CD8-positive, alpha-beta memory T cell (primary cell): ENCODE measurements around the gene CYP26A1. TPM values are rescaled to one million over a fixed set of nuclear protein-coding genes. Genes with fewer than 3 reads are reported as not detected.

Source experiments
- CTCF ChIA-PET: fragments of 350-600 bp; sonication (Branson Sonifier 250); formaldehyde crosslinking; loops from one replicate; lab custom pipeline; 2021; ENCODE audit warnings: antibody characterized with exemption; lab: Charles Lee
- POLR2A ChIA-PET: fragments of 350-600 bp; sonication (Branson Sonifier 250); formaldehyde crosslinking; loops from one replicate; lab custom pipeline; 2021; ENCODE audit warnings: antibody characterized with exemption; lab: Charles Lee
- DNase-seq, 5 donors: peaks; one replicate each; pipeline versions ENCODE4 v3.0.0 to v3.0.0-alpha.2; 2020 to 2022; ENCODE audit warnings: mixed read lengths in 1 of 5
- H3K27ac ChIP-seq: one replicate; pipeline ENCODE4 v1.7.0; 2013; ENCODE audit warnings: low read depth, mild to moderate bottlenecking, low read length, moderate library complexity
- H3K27me3 ChIP-seq: 2 replicates; pipeline ENCODE4 v1.7.0; 2013; ENCODE audit warnings: low read length, mild to moderate bottlenecking; ENCODE audit not compliant: insufficient read depth, poor library complexity, severe bottlenecking
- H3K36me3 ChIP-seq: 2 replicates; pipeline ENCODE4 v1.7.0; 2013; ENCODE audit warnings: mild to moderate bottlenecking, low read length, moderate library complexity; ENCODE audit not compliant: insufficient read depth
- H3K4me1 ChIP-seq: 2 replicates; pipeline ENCODE4 v1.7.0; 2013; ENCODE audit warnings: mild to moderate bottlenecking, low read length, moderate library complexity; ENCODE audit not compliant: insufficient read depth
- H3K4me3 ChIP-seq: 2 replicates; pipeline ENCODE4 v1.7.0; 2013; ENCODE audit warnings: mild to moderate bottlenecking, low read length
- H3K9me3 ChIP-seq: 2 replicates; pipeline ENCODE4 v1.7.0; 2013; ENCODE audit warnings: mild to moderate bottlenecking, low read length
- H3K27ac Mint-ChIP-seq, 8 donors: one replicate each; pipeline ENCODE4 v1.8.0; 2020 to 2021; ENCODE audit warnings: mixed read lengths in 8 of 8, mild to moderate bottlenecking in 6 of 8, inconsistent platforms in 3 of 8, moderate library complexity in 3 of 8
- H3K27me3 Mint-ChIP-seq, 2 donors: one replicate each; pipeline ENCODE4 v1.8.0; 2020 to 2021; ENCODE audit warnings: mixed read lengths in 2 of 2, mild to moderate bottlenecking in 1 of 2, moderate library complexity in 1 of 2
- H3K36me3 Mint-ChIP-seq, 3 donors: one replicate each; pipeline ENCODE4 v1.8.0; 2020 to 2021; ENCODE audit warnings: mixed read lengths in 3 of 3, inconsistent platforms in 1 of 3, mild to moderate bottlenecking in 1 of 3
- H3K4me1 Mint-ChIP-seq, 3 donors: one replicate each; pipeline ENCODE4 v1.8.0; 2020 to 2021; ENCODE audit warnings: mixed read lengths in 3 of 3, inconsistent platforms in 1 of 3, mild to moderate bottlenecking in 1 of 3
- H3K4me3 Mint-ChIP-seq, 7 donors: one replicate each; pipeline ENCODE4 v1.8.0; 2020 to 2021; ENCODE audit warnings: mixed read lengths in 7 of 7, mild to moderate bottlenecking in 6 of 7, moderate library complexity in 4 of 7, inconsistent platforms in 2 of 7
- H3K9me3 Mint-ChIP-seq, 5 donors: one replicate each; pipeline ENCODE4 v1.8.0; 2020 to 2022; ENCODE audit warnings: mixed read lengths in 5 of 5, mild to moderate bottlenecking in 3 of 5, moderate library complexity in 2 of 5, inconsistent platforms in 1 of 5
- polyA plus RNA-seq: library from polyadenylated mRNA; unstranded; fragments of 300-500 nt; fragmentation: Illumina TruSeq; gene quantifications from one replicate; pipeline ENCODE4 v1.2.3, GENCODE V29; 2021
- total RNA-seq, 2 experiments: library from RNA; stranded (reverse); gene quantifications; one replicate each; pipeline ENCODE4 v1.2.3, GENCODE V29; 2021

CYP26A1 gene
- total and polyA plus RNA-seq, 3 experiments from 2014 or later = not detected

DNA sequence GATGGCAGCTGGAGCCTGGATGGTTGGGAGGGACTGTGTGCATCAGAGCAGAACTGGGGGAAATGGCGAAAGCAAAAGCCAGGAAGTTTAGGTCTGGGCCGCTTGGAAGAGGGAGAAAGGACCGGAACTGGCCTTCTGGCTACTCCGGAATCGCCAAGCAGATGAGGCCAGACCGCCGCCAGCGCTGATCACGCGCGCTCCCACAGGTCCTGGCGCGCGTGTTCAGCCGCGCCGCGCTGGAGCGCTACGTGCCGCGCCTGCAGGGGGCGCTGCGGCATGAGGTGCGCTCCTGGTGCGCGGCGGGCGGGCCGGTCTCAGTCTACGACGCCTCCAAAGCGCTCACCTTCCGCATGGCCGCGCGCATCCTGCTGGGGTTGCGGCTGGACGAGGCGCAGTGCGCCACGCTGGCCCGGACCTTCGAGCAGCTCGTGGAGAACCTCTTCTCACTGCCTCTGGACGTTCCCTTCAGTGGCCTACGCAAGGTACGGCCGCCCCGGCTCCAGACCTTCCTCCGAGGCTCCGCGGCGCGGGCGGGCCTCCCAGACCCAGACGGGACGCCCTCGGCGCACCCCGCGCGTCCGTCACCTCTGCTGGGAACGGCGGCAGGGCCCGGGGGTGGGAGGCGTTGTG is 11.1 kb upstream of the CYP26A1 start:
- Mint-ChIP-seq H3K4me3 (peak overlapping the region in 6 of 7 donors; percentile 42 to 77 (median 74)), H3K27ac (no peak overlapping the region), H3K36me3 (peaks cover 11 to 20% (median 16%) of the 10 kb centered on the region in 3 donors), H3K4me1 (peaks cover 24 to 49% (median 49%) of the 10 kb centered on the region in 3 donors), H3K9me3 (no peaks in the 10 kb centered on the region), H3K27me3 (peaks cover 22 to 33% of the 10 kb centered on the region in 2 donors)
- Histone ChIP-seq H3K27ac (no peak overlapping the region), H3K36me3 (no peaks in the 10 kb centered on the region), H3K27me3 (no peaks in the 10 kb centered on the region), H3K4me3 (no peak overlapping the region), H3K9me3 (no peaks in the 10 kb centered on the region), H3K4me1 (peaks cover 10% of the 10 kb centered on the region)
- peak in 3 of 5 donors; percentile 5 to 17 (median 16) for DNase-seq
- ChIA-PET POLR2A (no interaction called here), CTCF (no interaction called here)

DNA sequence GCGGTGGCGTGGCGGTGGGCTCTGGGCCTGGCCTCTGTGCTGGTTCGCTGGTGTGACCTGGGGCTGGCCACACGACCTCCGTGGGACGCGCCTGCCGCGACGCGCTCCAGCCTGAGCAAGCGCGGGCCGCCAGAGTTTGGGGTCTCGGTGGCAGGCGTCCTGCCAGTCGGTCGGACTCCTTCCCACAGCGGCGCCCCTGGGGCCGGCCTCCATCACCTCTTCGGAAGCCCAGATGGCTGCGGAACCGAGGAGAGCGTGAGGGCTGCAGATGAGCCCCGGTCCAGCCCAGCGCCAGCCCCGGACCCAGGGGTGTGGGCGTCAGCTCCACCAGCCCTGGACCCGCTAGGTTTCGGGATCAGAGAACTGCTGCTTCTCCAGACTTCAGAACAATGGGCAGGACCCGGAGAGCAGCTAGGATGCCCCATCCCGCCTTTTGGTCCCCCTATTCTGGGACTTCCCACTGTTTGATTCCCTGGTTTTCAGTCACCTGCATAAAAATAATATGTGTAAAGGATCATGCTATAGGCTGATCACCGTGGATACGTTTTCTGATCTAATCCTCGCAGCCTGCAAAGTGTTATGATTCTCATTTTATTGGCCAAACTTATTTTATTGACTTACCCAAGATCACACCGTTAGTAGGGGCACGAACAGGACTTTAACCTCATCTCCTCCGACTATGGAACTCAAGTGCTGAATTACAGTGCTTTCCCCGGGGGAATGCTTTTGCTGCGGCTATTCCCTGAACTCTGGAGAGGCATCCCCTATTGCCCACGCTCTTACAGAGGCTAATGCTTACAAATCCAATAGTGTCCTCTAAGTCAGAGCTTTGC is 10.3 kb upstream of the CYP26A1 start:
- H3K4me1 Mint-ChIP-seq = peaks cover 25 to 53% (median 49%) of the 10 kb centered on the region in 3 donors

DNA sequence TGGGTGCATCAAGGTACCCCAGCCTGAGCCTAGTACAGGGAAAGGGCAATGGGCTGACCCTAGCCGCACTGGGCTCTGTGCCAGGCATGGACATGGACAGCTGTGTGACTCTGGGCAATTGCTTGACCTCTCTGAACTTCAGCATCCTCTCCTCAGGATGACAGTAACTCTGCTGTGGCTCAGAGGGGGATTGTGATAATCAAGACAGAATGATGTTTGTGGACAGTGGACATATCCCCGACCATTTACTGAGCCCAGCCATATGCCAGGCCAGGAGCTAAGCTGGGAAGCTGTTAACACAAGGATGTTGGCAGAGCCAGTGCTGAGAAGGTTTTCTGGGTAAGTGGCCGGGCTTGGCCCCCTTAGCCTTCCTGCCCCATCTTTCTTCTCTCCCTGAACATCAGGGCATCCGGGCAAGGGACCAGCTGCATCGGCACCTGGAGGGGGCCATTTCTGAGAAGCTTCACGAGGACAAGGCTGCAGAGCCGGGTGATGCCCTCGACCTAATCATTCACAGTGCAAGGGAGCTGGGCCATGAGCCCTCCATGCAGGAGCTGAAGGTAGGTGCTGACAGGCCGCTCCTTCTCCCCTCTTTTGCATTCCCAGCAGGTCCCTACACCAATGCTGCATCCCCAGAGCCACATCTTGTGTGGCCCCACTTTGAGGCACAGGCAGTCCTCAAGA is 9.6 kb upstream of the CYP26A1 start:
- H3K36me3 Mint-ChIP-seq = peaks cover 5 to 9% (median 6%) of the 10 kb centered on the region in 3 donors
- peaks cover 28 to 43% of the 10 kb centered on the region in 2 donors for H3K27me3 Mint-ChIP-seq
- H3K27me3 ChIP-seq = no peaks in the 10 kb centered on the region
- peak overlapping the region in 3 of 7 donors; percentile 25 to 65 (median 47) for H3K4me3 Mint-ChIP-seq
- no peak overlapping the region for H3K4me3 ChIP-seq
- H3K4me1 ChIP-seq = peaks cover 10% of the 10 kb centered on the region
- peaks cover 28 to 58% (median 54%) of the 10 kb centered on the region in 3 donors for H3K4me1 Mint-ChIP-seq
- no peak for DNase-seq
- no peak overlapping the region for H3K27ac Mint-ChIP-seq
- H3K36me3 ChIP-seq = no peaks in the 10 kb centered on the region
- no peak overlapping the region for H3K27ac ChIP-seq
- H3K9me3 Mint-ChIP-seq = no peaks in the 10 kb centered on the region
- ChIA-PET CTCF (interaction anchor here (1.1 kb wide), 1 partner anchor 16 kb away, joined by 3 read pairs; no protein-coding TSS in a partner anchor), POLR2A (no interaction called here)
- no peaks in the 10 kb centered on the region for H3K9me3 ChIP-seq

More for the DNA sequence above, 10.3 kb upstream of the CYP26A1 start:
- H3K27me3 Mint-ChIP-seq = peaks cover 24 to 36% of the 10 kb centered on the region in 2 donors
- H3K27ac Mint-ChIP-seq = no peak overlapping the region
- H3K27me3 ChIP-seq = no peaks in the 10 kb centered on the region
- H3K4me3 Mint-ChIP-seq = peak overlapping the region in 5 of 7 donors; percentile 21 to 65 (median 36)
- no peaks in the 10 kb centered on the region for H3K9me3 Mint-ChIP-seq
- H3K9me3 ChIP-seq = no peaks in the 10 kb centered on the region
- no peak overlapping the region for H3K4me3 ChIP-seq
- CTCF ChIA-PET = no interaction called here
- peaks cover 9 to 16% (median 11%) of the 10 kb centered on the region in 3 donors for H3K36me3 Mint-ChIP-seq
- POLR2A ChIA-PET = no interaction called here
- no peak overlapping the region for H3K27ac ChIP-seq
- DNase-seq = no peak
- H3K4me1 ChIP-seq = peaks cover 10% of the 10 kb centered on the region
- H3K36me3 ChIP-seq = no peaks in the 10 kb centered on the region

DNA sequence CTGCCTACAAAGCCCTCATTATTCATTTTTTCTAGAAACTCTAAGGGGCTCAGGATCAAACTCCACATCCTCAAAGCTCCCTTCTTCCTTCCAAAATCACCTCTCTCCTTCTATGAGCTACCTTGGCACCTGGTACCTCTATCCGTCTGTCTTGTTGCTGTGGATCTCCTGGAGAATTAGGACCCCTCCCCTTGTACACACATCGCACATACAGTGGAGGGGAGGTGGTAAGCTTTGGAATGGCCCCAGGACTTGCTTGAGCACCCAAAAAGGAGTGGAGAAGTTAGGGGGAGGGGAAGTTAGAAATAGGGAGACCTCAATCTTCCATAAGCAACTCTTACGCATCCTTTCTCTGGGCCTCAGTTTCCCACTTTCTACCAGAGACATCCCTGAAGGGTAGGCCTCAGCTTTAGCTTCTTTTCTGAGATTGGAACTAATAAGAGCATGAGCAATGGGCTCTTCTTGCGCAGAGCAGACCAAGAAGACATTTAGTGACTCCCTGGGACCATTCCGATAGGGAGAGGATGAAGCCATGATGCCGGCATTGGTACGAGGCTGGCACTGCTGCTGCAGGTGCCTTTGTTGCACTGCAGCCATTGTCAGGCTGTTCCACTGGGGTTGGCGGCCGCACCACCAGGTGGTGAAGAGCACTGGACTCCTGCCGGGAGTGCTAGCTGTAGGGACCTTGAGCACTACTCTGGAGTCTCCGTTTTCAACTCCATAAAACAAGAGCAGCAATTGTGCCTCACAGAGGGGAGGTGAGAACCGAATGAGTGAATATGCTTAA is 8.6 kb upstream of the CYP26A1 start:
- Mint-ChIP-seq H3K27me3 (peaks cover 33 to 48% of the 10 kb centered on the region in 2 donors), H3K4me3 (peak overlapping the region in 2 of 7 donors; percentile 5 to 9), H3K9me3 (no peaks in the 10 kb centered on the region), H3K27ac (no peak overlapping the region), H3K4me1 (peaks cover 24 to 52% (median 45%) of the 10 kb centered on the region in 3 donors), H3K36me3 (no peaks in the 10 kb centered on the region)
- ChIA-PET CTCF (interaction anchor here (1.1 kb wide), 1 partner anchor 15 kb away, joined by 3 read pairs; no protein-coding TSS in a partner anchor), POLR2A (no interaction called here)
- DNase-seq = no peak
- Histone ChIP-seq H3K36me3 (no peaks in the 10 kb centered on the region), H3K27me3 (no peaks in the 10 kb centered on the region), H3K9me3 (no peaks in the 10 kb centered on the region), H3K27ac (no peak overlapping the region), H3K4me3 (no peak overlapping the region), H3K4me1 (peaks cover 10% of the 10 kb centered on the region)

DNA sequence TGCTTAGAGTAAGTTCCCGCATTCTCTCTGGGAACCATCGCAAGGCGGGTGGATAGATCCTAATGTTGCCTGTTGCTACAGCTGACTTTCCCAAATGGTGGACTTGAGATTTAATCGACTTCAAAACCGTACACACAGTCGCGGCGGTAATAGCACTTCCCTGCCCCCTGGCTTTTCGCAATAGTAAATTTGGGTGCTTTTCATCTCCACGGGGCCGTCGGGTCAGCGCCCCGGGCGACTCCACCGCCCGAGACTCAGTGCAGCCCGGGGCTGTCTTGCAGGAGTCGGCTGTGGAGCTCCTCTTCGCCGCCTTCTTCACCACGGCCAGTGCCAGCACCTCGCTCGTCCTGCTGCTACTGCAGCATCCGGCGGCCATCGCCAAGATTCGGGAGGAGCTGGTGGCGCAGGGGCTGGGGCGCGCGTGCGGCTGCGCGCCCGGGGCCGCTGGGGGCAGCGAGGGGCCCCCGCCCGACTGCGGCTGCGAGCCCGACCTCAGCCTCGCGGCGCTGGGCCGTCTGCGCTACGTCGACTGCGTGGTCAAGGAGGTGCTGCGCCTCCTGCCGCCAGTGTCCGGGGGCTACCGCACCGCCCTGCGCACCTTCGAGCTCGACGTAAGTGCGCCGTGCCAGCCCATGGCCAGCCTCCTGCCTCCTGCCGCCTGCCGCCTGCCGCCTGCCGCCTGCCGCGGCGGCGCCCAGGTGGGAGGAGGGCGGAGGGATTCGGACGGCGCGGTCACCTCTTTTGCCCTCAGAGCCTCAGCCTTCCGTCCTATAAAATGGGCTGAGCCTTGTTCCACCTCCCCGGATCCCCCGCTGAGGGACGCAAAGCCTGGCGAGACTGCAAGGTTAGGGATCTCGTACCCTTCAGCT is 7.8 kb upstream of the CYP26A1 start:
- POLR2A ChIA-PET = no interaction called here
- Histone ChIP-seq H3K9me3 (no peaks in the 10 kb centered on the region), H3K27ac (no peak overlapping the region), H3K4me1 (peaks cover 10% of the 10 kb centered on the region), H3K27me3 (peaks cover 7% of the 10 kb centered on the region), H3K36me3 (no peaks in the 10 kb centered on the region), H3K4me3 (no peak overlapping the region)
- Mint-ChIP-seq H3K27ac (no peak overlapping the region), H3K27me3 (peaks cover 39 to 57% of the 10 kb centered on the region in 2 donors), H3K4me1 (peaks cover 23 to 54% (median 47%) of the 10 kb centered on the region in 3 donors), H3K9me3 (no peaks in the 10 kb centered on the region), H3K4me3 (peak overlapping the region in 2 of 7 donors; percentile 3 to 5), H3K36me3 (no peaks in the 10 kb centered on the region)
- DNase-seq = no peak
- CTCF ChIA-PET = no interaction called here

DNA sequence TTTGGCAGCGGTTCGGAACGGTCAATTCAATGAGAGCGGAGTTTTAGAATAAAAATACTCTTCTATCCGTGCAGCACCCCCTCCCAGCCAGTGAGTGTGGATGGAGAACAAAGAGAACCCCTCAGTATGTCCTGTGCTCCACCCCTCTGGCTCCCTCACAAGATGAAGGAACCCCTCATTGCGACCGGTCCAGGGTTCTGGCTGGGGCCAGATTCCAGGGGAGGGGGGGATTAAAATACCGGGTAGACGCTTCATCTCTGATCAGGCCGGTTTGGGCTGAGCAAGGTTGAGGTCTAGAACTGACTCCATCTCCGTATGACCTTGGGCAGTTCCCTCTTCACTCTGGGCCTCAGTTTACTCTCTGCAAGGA is 7.2 kb upstream of the CYP26A1 start:
- Histone ChIP-seq H3K4me3 (no peak overlapping the region), H3K36me3 (no peaks in the 10 kb centered on the region), H3K4me1 (peaks cover 8% of the 10 kb centered on the region), H3K27ac (no peak overlapping the region), H3K9me3 (no peaks in the 10 kb centered on the region), H3K27me3 (peaks cover 7% of the 10 kb centered on the region)
- H3K9me3 Mint-ChIP-seq = no peaks in the 10 kb centered on the region
- POLR2A ChIA-PET = no interaction called here
- peak overlapping the region in 1 of 8 donors; percentile 34 for H3K27ac Mint-ChIP-seq
- CTCF ChIA-PET = no interaction called here
- H3K4me3 Mint-ChIP-seq = peak overlapping the region in 1 of 7 donors; percentile 30
- H3K27me3 Mint-ChIP-seq = peaks cover 40 to 61% of the 10 kb centered on the region in 2 donors
- no peaks in the 10 kb centered on the region for H3K36me3 Mint-ChIP-seq
- H3K4me1 Mint-ChIP-seq = peaks cover 20 to 55% (median 47%) of the 10 kb centered on the region in 3 donors
- no peak for DNase-seq
